ENCODE measurements around the gene PPIC. TPM values are rescaled to one million over a fixed set of nuclear protein-coding genes. Genes with fewer than 3 reads are reported as not detected.

Gene PPIC
- total RNA-seq, 1 donor from 2014 or later = 51.9 TPM

DNA sequence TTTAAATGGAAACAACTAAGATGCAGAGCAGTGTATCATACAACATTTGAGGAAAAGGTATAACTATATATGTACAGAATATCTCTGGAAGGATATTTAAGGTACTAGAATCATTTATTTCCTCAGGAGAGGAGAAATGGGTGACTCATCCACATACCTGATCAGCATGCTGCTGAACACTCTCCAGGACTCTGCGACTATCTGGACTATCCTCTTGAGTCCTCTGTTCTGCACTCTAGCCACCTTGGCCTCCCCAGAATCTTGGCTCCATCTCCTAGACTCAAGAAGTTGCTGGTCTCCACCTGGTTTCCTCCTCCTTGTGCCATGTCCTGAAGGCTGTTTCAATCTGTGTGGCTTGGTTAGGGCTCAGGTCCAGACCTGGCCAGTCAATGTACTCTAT is 43.7 kb upstream of the PPIC start:
- H3K27me3 Mint-ChIP-seq (ENCODE audit: low read depth, unreplicated experiment) = peaks cover 49% of the 10 kb centered on the region
- Histone ChIP-seq H3K4me2 (ENCODE audit: low read length) (no peak overlapping the region), H3K9ac (ENCODE audit: low read length) (no peak overlapping the region), H2AFZ (ENCODE audit: low read depth, low read length) (no peak overlapping the region), H3K27ac (ENCODE audit: low read depth, low read length) (no peak overlapping the region), H3K27me3 (ENCODE audit: insufficient read depth, low read length) (peaks cover 46% of the 10 kb centered on the region), H3K79me2 (ENCODE audit: insufficient read depth, low read length) (no peaks in the 10 kb centered on the region), H4K20me1 (ENCODE audit: insufficient read depth, low read length) (no peaks in the 10 kb centered on the region), H3K36me3 (ENCODE audit: insufficient read depth, low read length) (no peaks in the 10 kb centered on the region), H3K4me3 (ENCODE audit: insufficient read depth, low read depth, low read length) (no peak overlapping the region), H3K9me3 (ENCODE audit: insufficient read depth, low read depth, low read length) (no peaks in the 10 kb centered on the region), H3K4me1 (ENCODE audit: insufficient read depth, low read length) (no peaks in the 10 kb centered on the region)
- DNase-seq (ENCODE audit: low read depth) = no peak
- peaks cover 3% of the 10 kb centered on the region for H3K9me3 Mint-ChIP-seq (ENCODE audit: unreplicated experiment)
- no peaks in the 10 kb centered on the region for H3K36me3 Mint-ChIP-seq (ENCODE audit: low read depth, unreplicated experiment)
- no peak for TF ChIP-seq EZH2 (IDR thresholded peaks at IDR 0.05; ENCODE audit: insufficient read depth, low read length)
- TF ChIP-seq, protein P1, sequence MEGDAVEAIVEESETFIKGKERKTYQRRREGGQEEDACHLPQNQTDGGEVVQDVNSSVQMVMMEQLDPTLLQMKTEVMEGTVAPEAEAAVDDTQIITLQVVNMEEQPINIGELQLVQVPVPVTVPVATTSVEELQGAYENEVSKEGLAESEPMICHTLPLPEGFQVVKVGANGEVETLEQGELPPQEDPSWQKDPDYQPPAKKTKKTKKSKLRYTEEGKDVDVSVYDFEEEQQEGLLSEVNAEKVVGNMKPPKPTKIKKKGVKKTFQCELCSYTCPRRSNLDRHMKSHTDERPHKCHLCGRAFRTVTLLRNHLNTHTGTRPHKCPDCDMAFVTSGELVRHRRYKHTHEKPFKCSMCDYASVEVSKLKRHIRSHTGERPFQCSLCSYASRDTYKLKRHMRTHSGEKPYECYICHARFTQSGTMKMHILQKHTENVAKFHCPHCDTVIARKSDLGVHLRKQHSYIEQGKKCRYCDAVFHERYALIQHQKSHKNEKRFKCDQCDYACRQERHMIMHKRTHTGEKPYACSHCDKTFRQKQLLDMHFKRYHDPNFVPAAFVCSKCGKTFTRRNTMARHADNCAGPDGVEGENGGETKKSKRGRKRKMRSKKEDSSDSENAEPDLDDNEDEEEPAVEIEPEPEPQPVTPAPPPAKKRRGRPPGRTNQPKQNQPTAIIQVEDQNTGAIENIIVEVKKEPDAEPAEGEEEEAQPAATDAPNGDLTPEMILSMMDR (IDR thresholded peaks at IDR 0.05; ENCODE audit: insufficient read depth, low read depth, low read length) = no peak
- no peak overlapping the region for H3K27ac Mint-ChIP-seq (ENCODE audit: unreplicated experiment)
- H3K4me1 Mint-ChIP-seq (ENCODE audit: low read depth, unreplicated experiment) = no peaks in the 10 kb centered on the region
- no peak for FAIRE-seq
- H3K4me3 Mint-ChIP-seq (ENCODE audit: unreplicated experiment) = no peak overlapping the region

DNA sequence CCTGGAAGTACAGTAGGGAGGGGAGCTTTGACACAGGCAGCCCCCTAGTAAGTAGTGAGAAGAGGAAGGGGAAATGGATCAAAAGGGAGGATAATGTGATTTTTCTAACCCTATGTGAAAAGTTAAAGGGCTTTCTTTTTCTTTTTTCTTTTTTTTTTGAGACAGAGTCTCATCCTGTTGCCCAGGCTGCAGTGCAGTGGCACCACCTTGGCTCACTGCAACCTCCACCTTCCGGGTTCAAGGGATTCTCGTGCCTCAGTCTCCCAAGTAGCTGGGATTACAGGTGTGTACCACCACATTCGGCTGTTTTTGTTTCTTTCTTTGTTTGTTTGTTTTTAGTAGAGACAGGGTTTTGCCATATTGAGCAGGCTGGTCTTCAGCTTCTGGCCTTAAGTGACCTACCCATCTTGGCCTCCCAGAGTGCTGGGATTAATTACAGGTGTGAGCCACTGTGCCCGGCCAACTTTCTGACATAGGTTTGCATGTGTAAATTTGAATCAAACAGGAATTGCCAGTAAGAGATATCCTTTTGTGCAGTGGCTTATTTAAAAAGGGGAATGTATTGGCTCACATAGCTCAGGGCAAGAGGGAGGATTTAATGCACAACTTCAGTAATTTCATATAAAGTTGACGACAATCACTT is 39.1 kb upstream of the PPIC start:
- Histone ChIP-seq H3K9ac (ENCODE audit: low read length) (no peak overlapping the region), H3K4me1 (ENCODE audit: insufficient read depth, low read length) (no peaks in the 10 kb centered on the region), H4K20me1 (ENCODE audit: insufficient read depth, low read length) (no peaks in the 10 kb centered on the region), H3K27me3 (ENCODE audit: insufficient read depth, low read length) (peaks cover 10% of the 10 kb centered on the region), H3K4me2 (ENCODE audit: low read length) (no peak overlapping the region), H2AFZ (ENCODE audit: low read depth, low read length) (no peak overlapping the region), H3K4me3 (ENCODE audit: insufficient read depth, low read depth, low read length) (no peak overlapping the region), H3K27ac (ENCODE audit: low read depth, low read length) (no peak overlapping the region), H3K36me3 (ENCODE audit: insufficient read depth, low read length) (no peaks in the 10 kb centered on the region), H3K79me2 (ENCODE audit: insufficient read depth, low read length) (no peaks in the 10 kb centered on the region), H3K9me3 (ENCODE audit: insufficient read depth, low read depth, low read length) (no peaks in the 10 kb centered on the region)
- H3K9me3 Mint-ChIP-seq (ENCODE audit: unreplicated experiment) = no peaks in the 10 kb centered on the region
- no peak for TF ChIP-seq EZH2 (IDR thresholded peaks at IDR 0.05; ENCODE audit: insufficient read depth, low read length)
- TF ChIP-seq, protein P1 (IDR thresholded peaks at IDR 0.05; ENCODE audit: insufficient read depth, low read depth, low read length) = no peak
- DNase-seq (ENCODE audit: low read depth) = no peak
- FAIRE-seq = no peak
- H3K27ac Mint-ChIP-seq (ENCODE audit: unreplicated experiment) = no peak overlapping the region
- no peaks in the 10 kb centered on the region for H3K4me1 Mint-ChIP-seq (ENCODE audit: low read depth, unreplicated experiment)
- H3K36me3 Mint-ChIP-seq (ENCODE audit: low read depth, unreplicated experiment) = no peaks in the 10 kb centered on the region
- no peak overlapping the region for H3K4me3 Mint-ChIP-seq (ENCODE audit: unreplicated experiment)
- H3K27me3 Mint-ChIP-seq (ENCODE audit: low read depth, unreplicated experiment) = peaks cover 24% of the 10 kb centered on the region

DNA sequence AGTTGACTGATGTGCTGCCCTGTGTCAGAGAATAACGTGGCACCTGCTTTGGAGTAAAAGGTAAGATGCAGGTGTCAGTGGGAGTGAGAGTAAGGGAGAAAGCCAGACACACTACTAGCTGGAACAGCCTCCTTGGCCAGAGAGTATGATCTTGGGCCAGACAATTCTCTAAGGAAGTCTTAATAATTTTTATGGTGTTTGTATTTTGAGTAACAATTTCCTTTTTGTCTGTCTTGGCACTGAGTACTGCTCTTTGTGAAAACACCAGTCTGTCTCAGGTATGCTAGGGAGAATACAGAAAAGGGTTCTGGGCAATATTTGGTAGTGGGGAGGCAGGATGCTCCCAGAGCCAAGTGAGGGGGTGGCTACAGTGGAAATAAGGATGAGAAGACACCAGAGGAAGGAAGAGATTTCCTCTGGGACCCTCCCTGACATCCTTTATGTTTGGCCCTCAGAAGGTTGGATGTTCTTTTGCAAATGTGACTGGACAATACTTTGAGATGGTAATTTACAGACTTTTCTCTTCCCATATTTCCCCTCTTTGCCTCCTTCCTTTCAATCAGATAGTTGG is 31.9 kb upstream of the PPIC start:
- Mint-ChIP-seq H3K27ac (ENCODE audit: unreplicated experiment) (no peak overlapping the region), H3K9me3 (ENCODE audit: unreplicated experiment) (no peaks in the 10 kb centered on the region), H3K27me3 (ENCODE audit: low read depth, unreplicated experiment) (peaks cover 14% of the 10 kb centered on the region), H3K4me1 (ENCODE audit: low read depth, unreplicated experiment) (no peaks in the 10 kb centered on the region), H3K36me3 (ENCODE audit: low read depth, unreplicated experiment) (no peaks in the 10 kb centered on the region), H3K4me3 (ENCODE audit: unreplicated experiment) (no peak overlapping the region)
- H3K27ac ChIP-seq (ENCODE audit: low read depth, low read length) = no peak overlapping the region
- TF ChIP-seq, protein P1 (IDR thresholded peaks at IDR 0.05; ENCODE audit: insufficient read depth, low read depth, low read length) = no peak
- TF ChIP-seq EZH2 (IDR thresholded peaks at IDR 0.05; ENCODE audit: insufficient read depth, low read length) = no peak
- H3K79me2 ChIP-seq (ENCODE audit: insufficient read depth, low read length) = no peaks in the 10 kb centered on the region
- FAIRE-seq = no peak
- H3K4me2 ChIP-seq (ENCODE audit: low read length) = no peak overlapping the region
- H3K9ac ChIP-seq (ENCODE audit: low read length) = no peak overlapping the region
- no peaks in the 10 kb centered on the region for H3K36me3 ChIP-seq (ENCODE audit: insufficient read depth, low read length)
- H3K27me3 ChIP-seq (ENCODE audit: insufficient read depth, low read length) = peaks cover 2% of the 10 kb centered on the region
- H4K20me1 ChIP-seq (ENCODE audit: insufficient read depth, low read length) = no peaks in the 10 kb centered on the region
- H3K4me3 ChIP-seq (ENCODE audit: insufficient read depth, low read depth, low read length) = no peak overlapping the region
- no peaks in the 10 kb centered on the region for H3K4me1 ChIP-seq (ENCODE audit: insufficient read depth, low read length)
- H2AFZ ChIP-seq (ENCODE audit: low read depth, low read length) = no peak overlapping the region
- H3K9me3 ChIP-seq (ENCODE audit: insufficient read depth, low read depth, low read length) = no peaks in the 10 kb centered on the region
- no peak for DNase-seq (ENCODE audit: low read depth)

Measured in astrocyte (in vitro differentiated cells and primary cell).